Neural cell (in vitro differentiated cells): ENCODE data around the gene FRMD4A. TPM values are rescaled to one million over a fixed set of nuclear protein-coding genes. Genes with fewer than 3 reads are reported as not detected.

Experiments
- H2AFZ ChIP-seq: fragments of 200-600, 300-800 bp; sonication (generic), shearing (Covaris generic); 2 replicates; pipeline ENCODE4 v1.6.0; 2014; ENCODE audit warnings: low read depth, mild to moderate bottlenecking, antibody characterized with exemption, low read length, moderate library complexity
- H3F3A ChIP-seq: fragments of 200-600 bp; shearing (Covaris generic); 2 replicates; pipeline ENCODE4 v1.6.1; 2016; ENCODE audit warnings: mild to moderate bottlenecking, moderate library complexity, mixed read lengths, antibody characterized with exemption, low read length; ENCODE audit not compliant: insufficient read depth, poor library complexity, severe bottlenecking
- H3K27ac ChIP-seq: fragments of 200-600, 300-800 bp; sonication (generic), shearing (Covaris generic); 2 replicates; pipeline ENCODE4 v1.5.1; 2014; ENCODE audit warnings: mild to moderate bottlenecking, low read length, moderate library complexity
- H3K27me3 ChIP-seq: fragments of 300-800, 200-600 bp; sonication (generic), shearing (Covaris generic); 2 replicates; pipeline ENCODE4 v1.6.0; 2014; ENCODE audit warnings: mild to moderate bottlenecking, low read depth, low read length, moderate library complexity; ENCODE audit not compliant: insufficient read depth
- H3K36me3 ChIP-seq: fragments of 300-800, 200-600 bp; sonication (generic), shearing (Covaris generic); 2 replicates; pipeline ENCODE4 v1.5.1; 2014; ENCODE audit warnings: mild to moderate bottlenecking, antibody characterized with exemption, low read length, moderate library complexity; ENCODE audit not compliant: insufficient read depth
- H3K4me2 ChIP-seq: fragments of 300-800, 200-600 bp; sonication (generic), shearing (Covaris generic); 2 replicates; pipeline ENCODE4 v1.6.0; 2014; ENCODE audit warnings: mild to moderate bottlenecking, low read length
- H3K4me3 ChIP-seq: fragments of 300-800, 200-600 bp; sonication (generic), shearing (Covaris generic); 2 replicates; pipeline ENCODE4 v1.5.1; 2014; ENCODE audit warnings: mild to moderate bottlenecking, low read length, moderate library complexity
- H3K79me2 ChIP-seq: fragments of 200-600 bp; shearing (Covaris generic); replicated peaks from 2 replicates; pipeline ENCODE4 v1.6.0; 2014; ENCODE audit warnings: mild to moderate bottlenecking, low read length, moderate library complexity; ENCODE audit not compliant: insufficient read depth
- H3K9ac ChIP-seq: fragments of 300-800, 200-600 bp; sonication (generic), shearing (Covaris generic); 2 replicates; pipeline ENCODE4 v1.6.1; 2016; ENCODE audit warnings: mild to moderate bottlenecking, low read length, mixed read lengths
- H3K9me2 ChIP-seq: fragments of 200-600 bp; shearing (Covaris generic); 2 replicates; pipeline ENCODE4 v1.6.1; 2016; ENCODE audit warnings: mild to moderate bottlenecking, low read length, mixed read lengths; ENCODE audit not compliant: insufficient read depth
- H3K9me3 ChIP-seq: fragments of 200-600, 300-800 bp; sonication (generic), shearing (Covaris generic); 2 replicates; pipeline ENCODE4 v1.6.1; 2016; ENCODE audit warnings: mild to moderate bottlenecking, mixed run types, low read length, moderate library complexity, mixed read lengths
- H4K20me1 ChIP-seq: fragments of 200-600 bp; shearing (Covaris generic); 2 replicates; pipeline ENCODE4 v1.6.1; 2016; ENCODE audit warnings: mild to moderate bottlenecking, mixed run types; ENCODE audit not compliant: insufficient read depth
- EP300 ChIP-seq: fragments of 450-650 bp; conservative IDR thresholded peaks from 2 replicates; pipeline ENCODE4 v1.6.1; 2014; ENCODE audit warnings: antibody characterized with exemption, mild to moderate bottlenecking, moderate library complexity; ENCODE audit not compliant: poor library complexity, severe bottlenecking
- EZH2 ChIP-seq: fragments of 200-600, 300-800 bp; shearing (Covaris generic), sonication (generic); IDR thresholded peaks from 2 replicates; pipeline ENCODE4 v1.6.1; 2014; ENCODE audit warnings: antibody characterized with exemption, low read length, borderline replicate concordance, mild to moderate bottlenecking; ENCODE audit not compliant: insufficient read depth, poor library complexity, severe bottlenecking
- MXI1 ChIP-seq: fragments of 450-650 bp; conservative IDR thresholded peaks from 2 replicates; pipeline ENCODE4 v1.6.1; 2014; ENCODE audit warnings: antibody characterized with exemption, mild to moderate bottlenecking; ENCODE audit not compliant: poor library complexity, severe bottlenecking
- POLR2AphosphoS5 ChIP-seq: IDR thresholded peaks from 2 replicates; pipeline ENCODE4 v1.6.1; 2012
- RAD21 ChIP-seq: fragments of 450-650 bp; conservative IDR thresholded peaks from 2 replicates; pipeline ENCODE4 v1.6.1; 2014; ENCODE audit warnings: antibody characterized with exemption, mild to moderate bottlenecking, moderate library complexity
- SMC3 ChIP-seq: fragments of 450-650 bp; conservative IDR thresholded peaks from 2 replicates; pipeline ENCODE4 v1.6.1; 2014; ENCODE audit warnings: antibody characterized with exemption, mild to moderate bottlenecking, moderate library complexity; ENCODE audit not compliant: poor library complexity
- TAF1 ChIP-seq: IDR thresholded peaks from 2 replicates; pipeline ENCODE4 v1.6.1; 2012; ENCODE audit warnings: low read depth
- polyA plus RNA-seq: library from polyadenylated mRNA; depleted of rRNA; stranded (reverse); fragments of >200 nt; gene quantifications from 2 replicates; pipeline ENCODE4 v1.2.3, GENCODE V29; 2014
- TF ChIP-seq, protein P1 (sequence below): fragments of 450-650 bp; IDR thresholded peaks from 2 replicates; pipeline ENCODE4 v1.5.1; 2014; ENCODE audit warnings: antibody characterized with exemption, mild to moderate bottlenecking, moderate library complexity; ENCODE audit not compliant: poor library complexity, severe bottlenecking
- TF ChIP-seq, protein P2 (sequence below): IDR thresholded peaks from 2 replicates; pipeline ENCODE4 v1.6.1; 2012; ENCODE audit warnings: borderline replicate concordance

Gene FRMD4A
- polyA plus RNA-seq, 1 donor from 2014 or later: 36.5 TPM

DNA sequence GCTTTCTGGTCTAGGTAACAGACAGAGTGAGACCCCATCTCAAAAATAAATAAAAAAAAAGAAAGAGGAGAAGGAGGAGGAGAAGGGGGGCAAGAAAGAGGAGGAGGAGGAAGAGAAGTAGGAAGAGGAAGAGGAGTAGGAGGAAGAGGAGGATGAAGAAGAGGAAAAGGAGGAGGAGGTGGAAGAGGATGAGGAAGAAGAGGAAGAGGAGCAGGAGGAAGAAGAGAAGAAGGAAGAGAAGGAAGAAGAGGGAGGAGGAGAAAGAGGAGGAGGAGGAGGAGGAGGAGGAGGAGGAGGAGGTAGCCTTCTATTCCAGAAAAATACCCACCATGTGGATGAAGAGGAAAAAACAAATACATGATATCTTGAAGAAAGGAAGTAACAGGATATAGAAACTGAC is 172.1 kb downstream of the FRMD4A start:
- Histone ChIP-seq H3K4me3 (no peak overlapping the region), H2AFZ (no peak overlapping the region)

DNA sequence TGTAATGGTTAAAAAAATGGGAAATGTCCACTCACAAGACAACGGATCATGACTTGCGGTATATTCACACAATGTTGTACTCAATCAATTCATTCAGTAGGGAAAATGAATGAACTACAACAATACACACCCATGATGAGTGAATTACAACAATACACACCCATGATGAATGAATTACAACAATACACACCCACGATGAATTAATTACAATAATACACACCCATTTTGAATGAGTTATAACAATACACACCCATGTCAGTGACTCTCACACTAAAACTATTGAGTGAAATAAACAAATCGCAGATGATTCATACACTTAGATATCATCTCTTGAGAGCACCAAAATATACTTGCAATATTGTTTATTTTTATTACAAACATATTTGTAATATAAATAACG is 174.6 kb downstream of the FRMD4A start:
- Histone ChIP-seq H3F3A (no peaks in the 10 kb centered on the region), H3K27ac (no peak overlapping the region), H3K9me2 (no peaks in the 10 kb centered on the region), H3K79me2 (no peaks in the 10 kb centered on the region), H3K9me3 (no peaks in the 10 kb centered on the region), H3K9ac (no peak overlapping the region), H3K4me3 (no peak overlapping the region), H4K20me1 (no peaks in the 10 kb centered on the region), H3K4me2 (no peak overlapping the region), H2AFZ (no peak overlapping the region), H3K27me3 (no peaks in the 10 kb centered on the region), H3K36me3 (no peaks in the 10 kb centered on the region)
- TF ChIP-seq, protein P1, sequence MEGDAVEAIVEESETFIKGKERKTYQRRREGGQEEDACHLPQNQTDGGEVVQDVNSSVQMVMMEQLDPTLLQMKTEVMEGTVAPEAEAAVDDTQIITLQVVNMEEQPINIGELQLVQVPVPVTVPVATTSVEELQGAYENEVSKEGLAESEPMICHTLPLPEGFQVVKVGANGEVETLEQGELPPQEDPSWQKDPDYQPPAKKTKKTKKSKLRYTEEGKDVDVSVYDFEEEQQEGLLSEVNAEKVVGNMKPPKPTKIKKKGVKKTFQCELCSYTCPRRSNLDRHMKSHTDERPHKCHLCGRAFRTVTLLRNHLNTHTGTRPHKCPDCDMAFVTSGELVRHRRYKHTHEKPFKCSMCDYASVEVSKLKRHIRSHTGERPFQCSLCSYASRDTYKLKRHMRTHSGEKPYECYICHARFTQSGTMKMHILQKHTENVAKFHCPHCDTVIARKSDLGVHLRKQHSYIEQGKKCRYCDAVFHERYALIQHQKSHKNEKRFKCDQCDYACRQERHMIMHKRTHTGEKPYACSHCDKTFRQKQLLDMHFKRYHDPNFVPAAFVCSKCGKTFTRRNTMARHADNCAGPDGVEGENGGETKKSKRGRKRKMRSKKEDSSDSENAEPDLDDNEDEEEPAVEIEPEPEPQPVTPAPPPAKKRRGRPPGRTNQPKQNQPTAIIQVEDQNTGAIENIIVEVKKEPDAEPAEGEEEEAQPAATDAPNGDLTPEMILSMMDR: no peak
- TF ChIP-seq RAD21 (no peak), TAF1 (no peak), MXI1 (no peak), EZH2 (no peak), EP300 (no peak), SMC3 (no peak), POLR2AphosphoS5 (no peak)
- TF ChIP-seq, protein P2, sequence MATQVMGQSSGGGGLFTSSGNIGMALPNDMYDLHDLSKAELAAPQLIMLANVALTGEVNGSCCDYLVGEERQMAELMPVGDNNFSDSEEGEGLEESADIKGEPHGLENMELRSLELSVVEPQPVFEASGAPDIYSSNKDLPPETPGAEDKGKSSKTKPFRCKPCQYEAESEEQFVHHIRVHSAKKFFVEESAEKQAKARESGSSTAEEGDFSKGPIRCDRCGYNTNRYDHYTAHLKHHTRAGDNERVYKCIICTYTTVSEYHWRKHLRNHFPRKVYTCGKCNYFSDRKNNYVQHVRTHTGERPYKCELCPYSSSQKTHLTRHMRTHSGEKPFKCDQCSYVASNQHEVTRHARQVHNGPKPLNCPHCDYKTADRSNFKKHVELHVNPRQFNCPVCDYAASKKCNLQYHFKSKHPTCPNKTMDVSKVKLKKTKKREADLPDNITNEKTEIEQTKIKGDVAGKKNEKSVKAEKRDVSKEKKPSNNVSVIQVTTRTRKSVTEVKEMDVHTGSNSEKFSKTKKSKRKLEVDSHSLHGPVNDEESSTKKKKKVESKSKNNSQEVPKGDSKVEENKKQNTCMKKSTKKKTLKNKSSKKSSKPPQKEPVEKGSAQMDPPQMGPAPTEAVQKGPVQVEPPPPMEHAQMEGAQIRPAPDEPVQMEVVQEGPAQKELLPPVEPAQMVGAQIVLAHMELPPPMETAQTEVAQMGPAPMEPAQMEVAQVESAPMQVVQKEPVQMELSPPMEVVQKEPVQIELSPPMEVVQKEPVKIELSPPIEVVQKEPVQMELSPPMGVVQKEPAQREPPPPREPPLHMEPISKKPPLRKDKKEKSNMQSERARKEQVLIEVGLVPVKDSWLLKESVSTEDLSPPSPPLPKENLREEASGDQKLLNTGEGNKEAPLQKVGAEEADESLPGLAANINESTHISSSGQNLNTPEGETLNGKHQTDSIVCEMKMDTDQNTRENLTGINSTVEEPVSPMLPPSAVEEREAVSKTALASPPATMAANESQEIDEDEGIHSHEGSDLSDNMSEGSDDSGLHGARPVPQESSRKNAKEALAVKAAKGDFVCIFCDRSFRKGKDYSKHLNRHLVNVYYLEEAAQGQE: no peak

More for the DNA sequence above, 172.1 kb downstream of the FRMD4A start:
- no peak overlapping the region for H3K27ac ChIP-seq
- H3K36me3 ChIP-seq: no peaks in the 10 kb centered on the region
- peaks cover 3% of the 10 kb centered on the region for H3K79me2 ChIP-seq
- H3K9me3 ChIP-seq: no peaks in the 10 kb centered on the region
- TF ChIP-seq EP300 (no peak), TAF1 (no peak), SMC3 (no peak)
- TF ChIP-seq, protein P2: no peak
- no peaks in the 10 kb centered on the region for H3K27me3 ChIP-seq
- no peaks in the 10 kb centered on the region for H3K9me2 ChIP-seq
- no peaks in the 10 kb centered on the region for H4K20me1 ChIP-seq
- no peaks in the 10 kb centered on the region for H3F3A ChIP-seq
- H3K9ac ChIP-seq: no peak overlapping the region
- H3K4me2 ChIP-seq: no peak overlapping the region
